OCI-LY1 (cell line): ENCODE data around the gene ZNF669.
"Not testable (repeated sequence)": the region's sequence is repeated elsewhere in the genome, so short reads cannot be mapped to it uniquely, and the experiment has no call there.

ENCODE experiments used
- H2AFZ ChIP-seq: fragments of 200-600 bp; sonication (generic), shearing (Covaris generic); 2 replicates; pipeline ENCODE4 v1.6.0; 2014; ENCODE audit warnings: antibody characterized with exemption, mild to moderate bottlenecking, low read length
- H3F3A ChIP-seq: fragments of 200-600 bp; sonication (generic), shearing (Covaris generic); 2 replicates; pipeline ENCODE4 v1.6.0; 2014; ENCODE audit warnings: mild to moderate bottlenecking, antibody characterized with exemption, low read length, moderate library complexity; ENCODE audit not compliant: insufficient read depth
- H3K27ac ChIP-seq: fragments of 200-600 bp; sonication (generic); 2 replicates; pipeline ENCODE4 v1.5.1; 2014; ENCODE audit warnings: low read length, mixed run types, mild to moderate bottlenecking, low read depth; ENCODE audit not compliant: poor library complexity, severe bottlenecking
- H3K27me3 ChIP-seq: fragments of 200-600 bp; sonication (generic); 2 replicates; pipeline ENCODE4 v1.6.0; 2014; ENCODE audit warnings: antibody characterized with exemption, mild to moderate bottlenecking, low read length, moderate library complexity; ENCODE audit not compliant: insufficient read depth
- H3K36me3 ChIP-seq: fragments of 200-600 bp; sonication (generic); 2 replicates; pipeline ENCODE4 v1.6.1; 2014; ENCODE audit warnings: mild to moderate bottlenecking, antibody characterized with exemption, low read length, moderate library complexity, mixed read lengths; ENCODE audit not compliant: insufficient read depth
- H3K4me1 ChIP-seq: fragments of 200-600 bp; sonication (generic); 2 replicates; pipeline ENCODE4 v1.5.1; 2014; ENCODE audit warnings: mild to moderate bottlenecking, low read length, moderate library complexity; ENCODE audit not compliant: insufficient read depth, severe bottlenecking
- H3K4me2 ChIP-seq: fragments of 200-600 bp; sonication (generic), shearing (Covaris generic); 2 replicates; pipeline ENCODE4 v1.6.1; 2014; ENCODE audit warnings: low read length
- H3K4me3 ChIP-seq: fragments of 200-600 bp; sonication (generic); 2 replicates; pipeline ENCODE4 v1.5.1; 2014; ENCODE audit warnings: low read length, low read depth, mild to moderate bottlenecking, mixed read lengths; ENCODE audit not compliant: poor library complexity, severe bottlenecking
- H3K79me2 ChIP-seq: fragments of 200-600 bp; shearing (Covaris generic); 2 replicates; pipeline ENCODE4 v1.6.1; 2016; ENCODE audit warnings: mixed run types, low read length, mixed read lengths; ENCODE audit not compliant: insufficient read depth
- H3K9ac ChIP-seq: fragments of 200-600 bp; sonication (generic), shearing (Covaris generic); 2 replicates; pipeline ENCODE4 v1.6.1; 2014; ENCODE audit warnings: mild to moderate bottlenecking, low read length, mixed read lengths
- H3K9me2 ChIP-seq: fragments of 200-600 bp; sonication (generic), shearing (Covaris generic); 2 replicates; pipeline ENCODE4 v1.6.1; 2014; ENCODE audit warnings: low read depth, mild to moderate bottlenecking, low read length, mixed read lengths
- H3K9me3 ChIP-seq: fragments of 200-600 bp; shearing (Covaris generic); 2 replicates; pipeline ENCODE4 v1.6.1; 2014; ENCODE audit warnings: low read length, mixed read lengths
- H4K20me1 ChIP-seq: fragments of 200-600 bp; sonication (generic), shearing (Covaris generic); 2 replicates; pipeline ENCODE4 v1.6.0; 2016; ENCODE audit warnings: mild to moderate bottlenecking, low read length; ENCODE audit not compliant: insufficient read depth
- CTCF ChIP-seq: fragments of 200-600 bp; sonication (generic), shearing (Covaris generic); IDR thresholded peaks from 2 replicates; pipeline ENCODE4 v1.5.1; 2017; ENCODE audit warnings: mild to moderate bottlenecking, antibody characterized with exemption, low read length, moderate library complexity, mixed read lengths
- EZH2 ChIP-seq: fragments of 200-600 bp; sonication (generic), shearing (Covaris generic); IDR thresholded peaks from 2 replicates; pipeline ENCODE4 v1.8.0; 2017; ENCODE audit warnings: borderline replicate concordance, mixed run types, mild to moderate bottlenecking, antibody characterized with exemption, low read length, moderate library complexity, mixed read lengths

The ZNF669 gene

GRCh38 chr1:247145279-247145678 is 41.1 kb upstream of the ZNF669 start:
- H3K27ac ChIP-seq: no peak overlapping the region
- H3F3A ChIP-seq: no peaks in the 10 kb centered on the region
- no peaks in the 10 kb centered on the region for H3K4me1 ChIP-seq
- peaks cover 23% of the 10 kb centered on the region for H3K36me3 ChIP-seq
- H3K9me3 ChIP-seq: peaks cover 51% of the 10 kb centered on the region
- no peak overlapping the region for H3K4me3 ChIP-seq
- no peaks in the 10 kb centered on the region for H3K9me2 ChIP-seq
- no peak overlapping the region for H3K4me2 ChIP-seq
- no peak for TF ChIP-seq EZH2
- TF ChIP-seq CTCF: no peak
- H2AFZ ChIP-seq: no peak overlapping the region
- H3K27me3 ChIP-seq: no peaks in the 10 kb centered on the region
- H3K9ac ChIP-seq: no peak overlapping the region
- no peaks in the 10 kb centered on the region for H3K79me2 ChIP-seq
- H4K20me1 ChIP-seq: no peaks in the 10 kb centered on the region

GRCh38 chr1:247139557-247139956 is 35.4 kb upstream of the ZNF669 start:
- H3F3A ChIP-seq, H3K4me3 ChIP-seq, H3K27me3 ChIP-seq, H3K9me2 ChIP-seq, H2AFZ ChIP-seq, H3K9ac ChIP-seq, H3K79me2 ChIP-seq, H4K20me1 ChIP-seq, H3K27ac ChIP-seq, H3K36me3 ChIP-seq, H3K4me2 ChIP-seq, H3K4me1 ChIP-seq: not testable (repeated sequence)
- peaks cover 35% of the 10 kb centered on the region for H3K9me3 ChIP-seq

- no peaks in the 10 kb centered on the region for H3K9me2 ChIP-seq
- no peak overlapping the region for H2AFZ ChIP-seq
- TF ChIP-seq CTCF (no peak), EZH2 (no peak)
- no peak overlapping the region for H3K4me3 ChIP-seq
- H3F3A ChIP-seq: no peaks in the 10 kb centered on the region
- H3K9ac ChIP-seq: no peak overlapping the region
- no peak overlapping the region for H3K27ac ChIP-seq
- H3K4me1 ChIP-seq: peaks cover 6% of the 10 kb centered on the region
- H3K79me2 ChIP-seq: peaks cover 5% of the 10 kb centered on the region
- H4K20me1 ChIP-seq: no peaks in the 10 kb centered on the region
- no peaks in the 10 kb centered on the region for H3K27me3 ChIP-seq
- peaks cover 5% of the 10 kb centered on the region for H3K9me3 ChIP-seq
- H3K4me2 ChIP-seq: no peak overlapping the region
- no peaks in the 10 kb centered on the region for H3K36me3 ChIP-seq
These were observed 27.1 kb upstream of the ZNF669 start for GRCh38 chr1:247131236-247131635.

GRCh38 chr1:247127519-247128282 is 23.5 kb upstream of the ZNF669 start:
- not testable (repeated sequence) for H3K79me2 ChIP-seq, H2AFZ ChIP-seq, H3K9me3 ChIP-seq, H3K27ac ChIP-seq, H3K4me1 ChIP-seq, H3K36me3 ChIP-seq, H3K9me2 ChIP-seq, H3F3A ChIP-seq, H3K27me3 ChIP-seq, H4K20me1 ChIP-seq
- H3K4me3 ChIP-seq: peak overlapping the region; percentile 58
- peak overlapping the region; percentile 67 for H3K4me2 ChIP-seq
- peak overlapping the region; percentile 57; the same call in 1 of the 2 replicates for H3K9ac ChIP-seq

GRCh38 chr1:247126601-247127000 is 22.4 kb upstream of the ZNF669 start:
- not testable (repeated sequence) for H4K20me1 ChIP-seq, H3K79me2 ChIP-seq, H3K36me3 ChIP-seq, H3K9ac ChIP-seq, H3K4me1 ChIP-seq, H3K27ac ChIP-seq, H3K9me2 ChIP-seq, H3K27me3 ChIP-seq, H2AFZ ChIP-seq, H3K9me3 ChIP-seq, H3F3A ChIP-seq, H3K4me2 ChIP-seq, H3K4me3 ChIP-seq

GRCh38 chr1:247126166-247126565 is 22.0 kb upstream of the ZNF669 start:
- H3K4me2 ChIP-seq, H3F3A ChIP-seq, H2AFZ ChIP-seq: not testable (repeated sequence)

More at GRCh38 chr1:247126166-247126565, 22.0 kb upstream of the ZNF669 start:
- not testable (repeated sequence) for H4K20me1 ChIP-seq, H3K9me2 ChIP-seq, H3K9me3 ChIP-seq, H3K4me1 ChIP-seq, H3K36me3 ChIP-seq, H3K27ac ChIP-seq, H3K9ac ChIP-seq, H3K27me3 ChIP-seq, H3K79me2 ChIP-seq, H3K4me3 ChIP-seq
